CD4-positive, alpha-beta T cell (primary cell): ENCODE measurements around the gene UNC5CL. TPM values are rescaled to one million over a fixed set of nuclear protein-coding genes. Genes with fewer than 3 reads are reported as not detected.
A peak's percentile ranks its signal among the peaks of the same experiment; 100 is the strongest.

Experiments used
- ATAC-seq: fragments of 200-7000 bp; cut with Tn5 transposase; one replicate; pipeline ENCODE4 v1.10.0; 2022; ENCODE audit warnings: mild to moderate bottlenecking; ENCODE audit not compliant: poor library complexity
- CTCF ChIA-PET: fragments of 350-600 bp; sonication (Branson Sonifier 250); formaldehyde crosslinking; loops from one replicate; lab custom pipeline; 2021; ENCODE audit warnings: antibody characterized with exemption, inconsistent platforms; lab: Charles Lee
- POLR2A ChIA-PET: fragments of 350-600 bp; sonication (Branson Sonifier 250); formaldehyde crosslinking; loops from one replicate; lab custom pipeline; 2021; ENCODE audit warnings: antibody characterized with exemption, inconsistent platforms; lab: Charles Lee
- DNase-seq, 14 experiments: peaks; one replicate each; pipeline ENCODE4 v3.0.0-alpha.2; 2013 to 2020; ENCODE audit warnings: mixed read lengths in 2 of 14
- H3K27ac ChIP-seq, 2 donors: one replicate each; pipeline versions ENCODE4 v1.5.1 to v1.7.0; 2013; ENCODE audit warnings: low read length in 2 of 2, low read depth in 1 of 2, mild to moderate bottlenecking in 1 of 2
- H3K27me3 ChIP-seq, 2 experiments: 1 replicate in 1 of 2; 2 replicates in 1 of 2; pipeline versions ENCODE4 v1.6.1 to v1.7.0; 2013; ENCODE audit warnings: low read length in 2 of 2, control low read depth in 1 of 2, mild to moderate bottlenecking in 1 of 2, moderate library complexity in 1 of 2; ENCODE audit not compliant: insufficient read depth in 2 of 2, control insufficient read depth in 1 of 2
- H3K36me3 ChIP-seq: one replicate; pipeline ENCODE4 v1.6.1; 2013; ENCODE audit warnings: low read length, control low read depth; ENCODE audit not compliant: insufficient read depth
- H3K4me1 ChIP-seq: one replicate; pipeline ENCODE4 v1.6.1; 2013; ENCODE audit warnings: low read length, control low read depth; ENCODE audit not compliant: insufficient read depth
- H3K4me3 ChIP-seq: one replicate; pipeline ENCODE4 v1.5.1; 2013; ENCODE audit warnings: mild to moderate bottlenecking, low read length, moderate library complexity
- H3K9me3 ChIP-seq, 2 experiments: 1 replicate in 1 of 2; 2 replicates in 1 of 2; pipeline versions ENCODE4 v1.6.1 to v1.7.0; 2013; ENCODE audit warnings: low read length in 2 of 2, mild to moderate bottlenecking in 2 of 2, control low read depth in 1 of 2, moderate library complexity in 1 of 2; ENCODE audit not compliant: control insufficient read depth in 1 of 2, insufficient read depth in 1 of 2
- H3K27ac Mint-ChIP-seq: one replicate; pipeline ENCODE4 v1.8.0; 2020; ENCODE audit warnings: mixed read lengths
- H3K27me3 Mint-ChIP-seq: one replicate; pipeline ENCODE4 v1.8.0; 2021; ENCODE audit warnings: mixed read lengths
- H3K36me3 Mint-ChIP-seq: one replicate; pipeline ENCODE4 v1.8.0; 2021; ENCODE audit warnings: low read depth, mixed read lengths
- H3K4me1 Mint-ChIP-seq: one replicate; pipeline ENCODE4 v1.8.0; 2021; ENCODE audit warnings: low read depth, mixed read lengths
- H3K4me3 Mint-ChIP-seq: one replicate; pipeline ENCODE4 v1.8.0; 2020; ENCODE audit warnings: mild to moderate bottlenecking, mixed read lengths
- H3K9me3 Mint-ChIP-seq: one replicate; pipeline ENCODE4 v1.8.0; 2020; ENCODE audit warnings: mixed read lengths
- intact Hi-C, 2 experiments: fragments of 100-400 bp; cut with DNase I in 1 of 2; cut with micrococcal nuclease in 1 of 2; formaldehyde crosslinking; loops; one replicate each; pipeline versions ENCODE4 v1.15.1 to v1.9.0; 2023 to 2025; cut with DNase I, micrococcal nuclease
- total RNA-seq, 174 experiments: library from RNA in 2 of 174; stranded (reverse) in 2 of 174; gene quantifications; one replicate each; pipeline ENCODE4 v1.2.3 and lab custom pipeline; 2021 to 2026
- TF ChIP-seq, protein P1 (sequence below): fragments of 200-600 bp; IDR thresholded peaks from one replicate; pipeline ENCODE4 v1.8.0; 2022; ENCODE audit warnings: antibody characterized with exemption, mild to moderate bottlenecking

Gene UNC5CL
- total RNA-seq, 2 experiments from 2014 or later: 2.5 to 2.9 TPM

DNA sequence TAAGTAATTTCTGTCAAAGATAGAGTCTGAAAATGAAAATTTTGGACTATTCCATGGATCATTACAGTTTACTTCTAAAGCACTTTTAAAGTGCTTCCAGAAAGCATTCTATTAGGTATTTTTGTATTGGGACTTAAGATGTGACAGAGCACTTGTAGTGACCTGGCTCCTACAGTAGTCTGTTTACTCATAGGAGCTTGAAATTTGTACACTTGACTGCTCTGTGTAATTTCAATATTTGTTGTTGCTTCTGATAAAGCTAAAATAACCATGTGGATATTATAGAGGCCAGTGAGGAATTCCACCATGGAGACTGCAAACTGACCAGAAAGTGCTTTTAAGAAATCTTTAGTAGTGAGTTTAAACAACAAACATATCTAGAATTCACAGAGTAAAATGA, 44.1 kb upstream of the UNC5CL start:
- TF ChIP-seq, protein P1, sequence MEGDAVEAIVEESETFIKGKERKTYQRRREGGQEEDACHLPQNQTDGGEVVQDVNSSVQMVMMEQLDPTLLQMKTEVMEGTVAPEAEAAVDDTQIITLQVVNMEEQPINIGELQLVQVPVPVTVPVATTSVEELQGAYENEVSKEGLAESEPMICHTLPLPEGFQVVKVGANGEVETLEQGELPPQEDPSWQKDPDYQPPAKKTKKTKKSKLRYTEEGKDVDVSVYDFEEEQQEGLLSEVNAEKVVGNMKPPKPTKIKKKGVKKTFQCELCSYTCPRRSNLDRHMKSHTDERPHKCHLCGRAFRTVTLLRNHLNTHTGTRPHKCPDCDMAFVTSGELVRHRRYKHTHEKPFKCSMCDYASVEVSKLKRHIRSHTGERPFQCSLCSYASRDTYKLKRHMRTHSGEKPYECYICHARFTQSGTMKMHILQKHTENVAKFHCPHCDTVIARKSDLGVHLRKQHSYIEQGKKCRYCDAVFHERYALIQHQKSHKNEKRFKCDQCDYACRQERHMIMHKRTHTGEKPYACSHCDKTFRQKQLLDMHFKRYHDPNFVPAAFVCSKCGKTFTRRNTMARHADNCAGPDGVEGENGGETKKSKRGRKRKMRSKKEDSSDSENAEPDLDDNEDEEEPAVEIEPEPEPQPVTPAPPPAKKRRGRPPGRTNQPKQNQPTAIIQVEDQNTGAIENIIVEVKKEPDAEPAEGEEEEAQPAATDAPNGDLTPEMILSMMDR: no peak

DNA sequence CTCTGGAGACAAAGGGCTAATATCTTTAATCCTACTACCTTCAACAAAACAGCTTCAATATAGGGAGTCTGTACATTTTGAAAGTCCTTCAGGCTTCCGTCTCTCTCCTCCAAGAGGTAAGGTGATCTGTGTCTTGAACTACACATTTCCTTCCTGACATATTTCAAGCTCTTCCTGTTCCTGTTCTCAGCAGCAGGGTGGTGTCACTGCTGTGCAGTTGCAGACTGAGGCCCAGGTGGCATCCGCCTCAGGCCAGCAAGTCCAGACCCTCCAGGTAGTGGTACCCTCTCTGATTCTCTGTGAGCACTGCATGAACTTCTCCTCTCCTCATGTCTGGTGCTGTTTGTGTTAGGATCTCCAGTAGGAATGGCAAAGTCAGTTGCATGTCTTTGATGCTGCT, 41.6 kb upstream of the UNC5CL start:
- H3K4me3 Mint-ChIP-seq: peak overlapping the region; percentile 69
- no peaks in the 10 kb centered on the region for H3K27me3 Mint-ChIP-seq
- peak overlapping the region; percentile 10 to 69 for H3K27ac ChIP-seq
- ChIA-PET POLR2A (interaction anchor here (0.7 to 1.7 kb wide), 6 partner anchors 8 to 254 kb away, joined by 3 to 9 read pairs (median 4); partner anchors contain the start of genes NFYA, OARD1 and TREML2), CTCF (interaction anchor here (1.2 kb wide), 1 partner anchor 53 kb away, joined by 3 read pairs; no protein-coding TSS in a partner anchor)
- no peaks in the 10 kb centered on the region for H3K9me3 ChIP-seq
- H3K4me3 ChIP-seq: peak overlapping the region; percentile 35
- peaks cover 72% of the 10 kb centered on the region for H3K4me1 Mint-ChIP-seq
- peak overlapping the region; percentile 84 for H3K27ac Mint-ChIP-seq
- intact Hi-C loops: no loop called here
- peak; percentile 86 for ATAC-seq
- H3K36me3 Mint-ChIP-seq: peaks cover 72% of the 10 kb centered on the region
- peak in 6 of 14 experiments; percentile 10 to 70 (median 50) for DNase-seq
- no peaks in the 10 kb centered on the region for H3K27me3 ChIP-seq
- TF ChIP-seq, protein P1: no peak
- peaks cover 54% of the 10 kb centered on the region for H3K36me3 ChIP-seq
- peaks cover 16% of the 10 kb centered on the region for H3K4me1 ChIP-seq
- H3K9me3 Mint-ChIP-seq: no peaks in the 10 kb centered on the region

More for the DNA sequence above, 44.1 kb upstream of the UNC5CL start:
- no peaks in the 10 kb centered on the region for H3K27me3 Mint-ChIP-seq
- ChIA-PET POLR2A (no interaction called here), CTCF (no interaction called here)
- H3K4me1 Mint-ChIP-seq: peaks cover 64% of the 10 kb centered on the region
- H3K27ac ChIP-seq: no peak overlapping the region
- peaks cover 93% of the 10 kb centered on the region for H3K36me3 Mint-ChIP-seq
- intact Hi-C loops: no loop called here
- no peak for DNase-seq
- no peak overlapping the region for H3K4me3 ChIP-seq
- no peak for ATAC-seq
- H3K36me3 ChIP-seq: peaks cover 74% of the 10 kb centered on the region
- no peaks in the 10 kb centered on the region for H3K9me3 ChIP-seq
- H3K9me3 Mint-ChIP-seq: no peaks in the 10 kb centered on the region
- H3K4me3 Mint-ChIP-seq: no peak overlapping the region
- peaks cover 13% of the 10 kb centered on the region for H3K4me1 ChIP-seq
- H3K27ac Mint-ChIP-seq: no peak overlapping the region
- H3K27me3 ChIP-seq: no peaks in the 10 kb centered on the region

DNA sequence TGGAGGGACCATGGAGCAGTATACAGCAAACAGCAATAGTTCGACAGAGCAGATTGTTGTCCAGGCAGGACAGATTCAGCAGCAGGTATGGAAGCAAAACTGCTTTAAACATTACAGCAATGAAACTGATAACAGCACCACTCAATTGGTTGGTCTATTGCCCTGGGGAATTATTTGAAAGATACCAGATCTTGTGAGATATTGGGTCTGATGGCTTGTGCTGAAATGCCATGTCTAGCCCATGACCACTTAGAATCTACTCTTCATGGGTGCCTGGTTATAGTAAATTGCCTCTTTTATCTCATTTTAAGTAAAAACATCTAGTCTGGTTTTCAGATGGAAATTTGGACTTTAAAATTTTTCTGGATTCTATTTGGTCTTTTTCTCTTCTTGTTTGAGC, 40.1 kb upstream of the UNC5CL start:
- peak overlapping the region; percentile 84 for H3K27ac Mint-ChIP-seq
- ATAC-seq: no peak
- Histone ChIP-seq H3K36me3 (peaks cover 39% of the 10 kb centered on the region), H3K9me3 (no peaks in the 10 kb centered on the region), H3K4me1 (peaks cover 28% of the 10 kb centered on the region), H3K27me3 (no peaks in the 10 kb centered on the region), H3K4me3 (no peak overlapping the region), H3K27ac (no peak overlapping the region)
- no peaks in the 10 kb centered on the region for H3K9me3 Mint-ChIP-seq
- no peak overlapping the region for H3K4me3 Mint-ChIP-seq
- intact Hi-C loops: loop anchor here in 1 of 2 experiments (5.0 to 10.0 kb wide), 2 partner anchors 238 to 1964 kb away; partner anchors contain the start of gene SAYSD1
- peaks cover 58% of the 10 kb centered on the region for H3K36me3 Mint-ChIP-seq
- H3K4me1 Mint-ChIP-seq: peaks cover 83% of the 10 kb centered on the region
- ChIA-PET POLR2A (interaction anchor here (1.4 to 1.7 kb wide), 2 partner anchors 8 to 255 kb away, joined by 3 to 9 read pairs; no protein-coding TSS in a partner anchor), CTCF (no interaction called here)
- TF ChIP-seq, protein P1: no peak
- DNase-seq: no peak
- no peaks in the 10 kb centered on the region for H3K27me3 Mint-ChIP-seq
